ENCODE results near the gene LAX1. TPM values are rescaled to one million over a fixed set of nuclear protein-coding genes. Genes with fewer than 3 reads are reported as not detected.

The LAX1 gene
- total RNA-seq, 4 donors from 2014 or later, result 0.66 to 1.7 (median 1.7) TPM; not detected in 1

DNA sequence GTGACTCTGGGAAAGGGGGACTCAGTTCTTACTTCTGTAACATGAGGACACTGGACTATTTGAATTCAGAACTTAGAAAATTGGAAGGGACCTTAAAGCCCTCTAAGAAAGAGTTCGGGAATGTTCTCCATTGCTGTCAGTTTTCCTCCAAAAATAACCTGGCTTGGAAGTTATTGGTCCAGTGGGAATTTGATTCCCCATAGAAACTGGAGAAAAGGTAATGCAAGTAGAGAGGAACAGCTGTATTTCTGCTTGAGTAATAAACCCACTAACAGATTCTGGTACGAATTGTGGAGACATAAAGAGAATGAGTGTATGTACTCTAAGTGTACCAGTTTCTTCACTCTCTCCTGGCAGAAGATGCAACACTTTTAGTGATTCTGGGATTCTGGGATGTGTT lies 32.2 kb downstream of the LAX1 start:
- Histone ChIP-seq H3K4me1 (peaks cover 33 to 66% (median 38%) of the 10 kb centered on the region in 3 donors), H3K27ac (peak overlapping the region in 2 of 4 donors; percentile 98 to 99)

DNA sequence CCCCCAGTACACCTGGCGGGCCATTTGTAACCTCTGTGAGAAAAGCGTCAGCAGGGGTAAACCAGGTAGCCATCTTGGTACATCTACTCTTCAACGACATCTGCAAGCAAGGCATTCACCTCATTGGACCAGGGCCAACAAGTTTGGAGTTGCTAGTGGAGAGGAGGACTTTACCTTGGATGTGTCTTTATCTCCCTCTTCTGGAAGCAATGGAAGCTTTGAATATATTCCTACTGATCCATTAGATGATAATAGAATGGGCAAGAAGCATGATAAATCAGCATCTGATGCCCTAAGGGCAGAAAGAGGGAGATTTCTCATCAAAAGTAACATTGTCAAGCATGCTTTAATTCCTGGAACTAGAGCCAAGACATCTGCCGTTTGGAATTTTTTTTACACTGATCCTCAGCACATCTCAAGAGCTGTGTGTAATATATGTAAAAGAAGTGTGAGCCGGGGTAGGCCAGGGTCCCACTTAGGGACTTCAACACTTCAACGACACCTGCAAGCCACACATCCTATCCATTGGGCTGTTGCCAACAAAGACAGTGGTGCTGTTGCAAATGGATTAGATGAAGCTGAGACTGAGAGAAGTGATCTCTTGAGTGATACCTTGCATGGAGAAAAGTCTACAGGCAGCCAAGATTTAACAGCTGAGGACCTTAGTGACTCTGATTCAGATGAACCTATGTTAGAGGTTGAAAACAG lies 33.1 kb downstream of the LAX1 start:
- DNase-seq, result no peak
- Histone ChIP-seq H3K4me1 (peaks cover 33 to 70% (median 38%) of the 10 kb centered on the region in 3 donors), H3K27me3 (no peaks in the 10 kb centered on the region), H3K36me3 (peaks cover 0 to 38% (median 2%) of the 10 kb centered on the region in 3 donors), H3K4me3 (peak overlapping the region in 1 of 4 donors; percentile 1), H3K9me3 (no peaks in the 10 kb centered on the region), H3K27ac (peak overlapping the region in 1 of 4 donors; percentile 5)
- 37 to 47% methylated on average over 3 to 6 of the region's 6 CpGs for WGBS, 2 donors
- intact Hi-C loops (cut with DNase I), result loop anchor here (10.0 kb wide), 1 partner anchor 173 kb away; the partner anchor contains the start of gene ATP2B4
- TF ChIP-seq POLR2A (IDR thresholded peaks at IDR 0.05), result no peak
- TF ChIP-seq, protein P1, sequence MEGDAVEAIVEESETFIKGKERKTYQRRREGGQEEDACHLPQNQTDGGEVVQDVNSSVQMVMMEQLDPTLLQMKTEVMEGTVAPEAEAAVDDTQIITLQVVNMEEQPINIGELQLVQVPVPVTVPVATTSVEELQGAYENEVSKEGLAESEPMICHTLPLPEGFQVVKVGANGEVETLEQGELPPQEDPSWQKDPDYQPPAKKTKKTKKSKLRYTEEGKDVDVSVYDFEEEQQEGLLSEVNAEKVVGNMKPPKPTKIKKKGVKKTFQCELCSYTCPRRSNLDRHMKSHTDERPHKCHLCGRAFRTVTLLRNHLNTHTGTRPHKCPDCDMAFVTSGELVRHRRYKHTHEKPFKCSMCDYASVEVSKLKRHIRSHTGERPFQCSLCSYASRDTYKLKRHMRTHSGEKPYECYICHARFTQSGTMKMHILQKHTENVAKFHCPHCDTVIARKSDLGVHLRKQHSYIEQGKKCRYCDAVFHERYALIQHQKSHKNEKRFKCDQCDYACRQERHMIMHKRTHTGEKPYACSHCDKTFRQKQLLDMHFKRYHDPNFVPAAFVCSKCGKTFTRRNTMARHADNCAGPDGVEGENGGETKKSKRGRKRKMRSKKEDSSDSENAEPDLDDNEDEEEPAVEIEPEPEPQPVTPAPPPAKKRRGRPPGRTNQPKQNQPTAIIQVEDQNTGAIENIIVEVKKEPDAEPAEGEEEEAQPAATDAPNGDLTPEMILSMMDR (IDR thresholded peaks at IDR 0.05), result peak in 3 of 6 experiments; percentile 7 to 40 (median 19)

More for the DNA sequence above, 32.2 kb downstream of the LAX1 start:
- H3K27me3 ChIP-seq, result no peaks in the 10 kb centered on the region
- intact Hi-C loops (cut with DNase I), result loop anchor here (10.0 kb wide), 1 partner anchor 172 kb away; the partner anchor contains the start of gene ATP2B4
- no peaks in the 10 kb centered on the region for H3K9me3 ChIP-seq
- 51 to 71% methylated on average over 2 of the region's 2 CpGs for WGBS, 2 donors
- H3K4me3 ChIP-seq, result peak overlapping the region in 3 of 4 donors; percentile 85 to 91 (median 89)
- no peak for DNase-seq
- TF ChIP-seq, protein P1 (IDR thresholded peaks at IDR 0.05), result no peak
- no peak for TF ChIP-seq POLR2A (IDR thresholded peaks at IDR 0.05)
- H3K36me3 ChIP-seq, result peaks cover 0 to 34% (median 0%) of the 10 kb centered on the region in 3 donors

DNA sequence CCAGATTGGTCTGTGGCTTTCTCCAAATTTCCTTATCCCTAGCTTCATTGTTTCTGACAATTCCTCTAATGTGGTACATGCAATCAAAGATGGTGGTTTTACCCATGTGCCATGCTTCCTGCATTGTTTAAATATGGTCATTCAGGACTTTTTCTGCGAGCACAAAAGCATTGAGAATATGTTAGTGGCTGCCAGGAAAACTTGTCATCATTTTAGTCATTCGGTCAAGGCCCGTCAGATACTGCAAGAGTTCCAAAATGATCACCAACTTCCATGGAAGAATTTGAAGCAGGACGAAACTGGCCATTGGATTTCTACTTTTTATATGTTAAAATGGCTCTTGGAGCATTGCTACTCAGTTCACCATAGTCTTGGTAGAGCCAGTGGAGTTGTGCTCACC lies 34.2 kb downstream of the LAX1 start:
- H3K27me3 ChIP-seq, result no peaks in the 10 kb centered on the region
- H3K4me1 ChIP-seq, result peaks cover 33 to 76% (median 38%) of the 10 kb centered on the region in 3 donors
- no peak for DNase-seq
- H3K27ac ChIP-seq, result no peak overlapping the region
- intact Hi-C loops (cut with DNase I), result loop anchor here (10.0 kb wide), 1 partner anchor 174 kb away; the partner anchor contains the start of gene ATP2B4
- H3K4me3 ChIP-seq, result no peak overlapping the region
- TF ChIP-seq POLR2A (IDR thresholded peaks at IDR 0.05), result no peak
- TF ChIP-seq, protein P1 (IDR thresholded peaks at IDR 0.05), result no peak
- 53 to 71% methylated on average over 4 of the region's 4 CpGs for WGBS, 2 donors
- H3K36me3 ChIP-seq, result peaks cover 0 to 48% (median 7%) of the 10 kb centered on the region in 3 donors
- no peaks in the 10 kb centered on the region for H3K9me3 ChIP-seq

DNA sequence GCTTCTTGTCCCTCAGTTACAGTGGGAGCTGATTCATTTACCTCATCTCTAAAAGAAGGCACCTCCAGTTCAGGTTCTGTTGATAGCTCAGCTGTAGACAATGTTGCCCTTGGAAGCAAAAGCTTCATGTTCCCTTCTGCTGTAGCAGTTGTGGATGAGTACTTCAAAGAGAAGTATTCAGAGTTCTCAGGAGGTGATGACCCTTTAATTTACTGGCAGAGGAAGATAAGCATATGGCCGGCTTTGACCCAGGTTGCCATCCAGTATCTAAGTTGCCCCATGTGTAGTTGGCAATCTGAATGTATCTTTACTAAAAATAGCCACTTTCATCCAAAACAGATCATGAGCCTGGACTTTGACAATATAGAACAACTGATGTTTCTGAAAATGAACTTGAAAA lies 35.0 kb downstream of the LAX1 start:
- Histone ChIP-seq H3K4me1 (peaks cover 31 to 71% (median 38%) of the 10 kb centered on the region in 3 donors), H3K9me3 (no peaks in the 10 kb centered on the region), H3K27ac (no peak overlapping the region), H3K4me3 (no peak overlapping the region), H3K27me3 (no peaks in the 10 kb centered on the region), H3K36me3 (peaks cover 0 to 56% (median 7%) of the 10 kb centered on the region in 3 donors)
- no peak for DNase-seq
- intact Hi-C loops (cut with DNase I), result loop anchor here (10.0 kb wide), 1 partner anchor 175 kb away; the partner anchor contains the start of gene ATP2B4
- TF ChIP-seq, protein P1 (IDR thresholded peaks at IDR 0.05), result no peak
- TF ChIP-seq POLR2A (IDR thresholded peaks at IDR 0.05), result no peak
- WGBS, 2 donors, result 33 to 62% methylated on average over 1 of the region's 1 CpG

DNA sequence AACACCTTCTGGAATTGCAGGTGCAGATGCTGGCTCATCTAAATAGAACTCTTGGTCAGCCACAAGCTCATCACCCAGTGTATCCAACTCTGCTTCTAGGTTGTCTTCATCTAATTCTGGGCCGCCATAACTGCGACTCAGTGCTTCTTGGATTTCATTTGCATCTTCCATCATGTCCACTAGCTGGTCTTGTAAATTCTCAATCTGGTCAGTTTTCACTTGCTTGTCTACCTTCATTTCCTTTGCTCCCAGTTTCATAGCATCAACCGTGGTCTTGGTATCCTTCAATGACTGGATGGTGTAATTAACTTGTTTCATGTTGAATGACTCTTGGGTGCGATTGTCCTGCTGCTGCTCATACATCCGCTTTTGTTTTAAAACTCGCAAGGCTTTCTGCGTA lies 40.7 kb downstream of the LAX1 start:
- H3K4me1 ChIP-seq, result peaks cover 0 to 35% (median 7%) of the 10 kb centered on the region in 3 donors
- no peaks in the 10 kb centered on the region for H3K9me3 ChIP-seq
- no peak overlapping the region for H3K27ac ChIP-seq
- H3K4me3 ChIP-seq, result no peak overlapping the region
- intact Hi-C loops (cut with DNase I), result no loop called here
- WGBS, 2 donors, result 96 to 99% methylated on average over 7 of the region's 7 CpGs
- peaks cover 0 to 79% (median 14%) of the 10 kb centered on the region in 3 donors for H3K36me3 ChIP-seq
- TF ChIP-seq, protein P1 (IDR thresholded peaks at IDR 0.05), result no peak
- TF ChIP-seq POLR2A (IDR thresholded peaks at IDR 0.05), result no peak
- H3K27me3 ChIP-seq, result no peaks in the 10 kb centered on the region
- DNase-seq, result no peak

All from esophagus squamous epithelium (tissue), 5 donors.